Loucy (cell line): ENCODE results near the gene CEP164.

Source experiments
- EZH2phosphoT487 ChIP-seq: fragments of 200-600 bp; IDR thresholded peaks from 2 replicates; pipeline ENCODE4 v1.6.1; 2018; ENCODE audit warnings: antibody characterized with exemption, mild to moderate bottlenecking, moderate library complexity, borderline replicate concordance
- TF ChIP-seq, protein P1 (sequence below): fragments of 200-600 bp; sonication (generic); conservative IDR thresholded peaks from 2 replicates; pipeline ENCODE4 v1.5.1; 2014; ENCODE audit warnings: mild to moderate bottlenecking, antibody characterized with exemption, low read length

DNA sequence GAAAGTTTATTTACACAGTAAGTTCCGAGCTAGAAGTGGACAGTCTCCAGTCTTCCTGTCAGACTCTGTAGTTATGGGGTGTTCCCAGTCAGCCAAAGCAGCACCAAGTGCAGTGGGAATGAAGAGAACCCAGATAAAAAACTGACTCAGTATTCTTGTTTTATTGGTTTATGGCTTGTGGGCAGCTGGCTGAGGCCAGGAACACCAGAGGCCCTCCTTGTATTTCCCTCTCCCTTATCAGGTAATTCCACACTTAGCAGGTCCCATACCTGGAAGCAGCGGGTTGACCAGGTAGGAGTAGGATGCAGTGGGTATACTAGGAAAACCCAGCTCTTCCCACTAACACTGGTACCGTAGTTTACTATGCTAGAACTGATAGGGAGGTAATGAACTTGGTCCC lies 40.0 kb upstream of the CEP164 start:
- TF ChIP-seq, protein P1, sequence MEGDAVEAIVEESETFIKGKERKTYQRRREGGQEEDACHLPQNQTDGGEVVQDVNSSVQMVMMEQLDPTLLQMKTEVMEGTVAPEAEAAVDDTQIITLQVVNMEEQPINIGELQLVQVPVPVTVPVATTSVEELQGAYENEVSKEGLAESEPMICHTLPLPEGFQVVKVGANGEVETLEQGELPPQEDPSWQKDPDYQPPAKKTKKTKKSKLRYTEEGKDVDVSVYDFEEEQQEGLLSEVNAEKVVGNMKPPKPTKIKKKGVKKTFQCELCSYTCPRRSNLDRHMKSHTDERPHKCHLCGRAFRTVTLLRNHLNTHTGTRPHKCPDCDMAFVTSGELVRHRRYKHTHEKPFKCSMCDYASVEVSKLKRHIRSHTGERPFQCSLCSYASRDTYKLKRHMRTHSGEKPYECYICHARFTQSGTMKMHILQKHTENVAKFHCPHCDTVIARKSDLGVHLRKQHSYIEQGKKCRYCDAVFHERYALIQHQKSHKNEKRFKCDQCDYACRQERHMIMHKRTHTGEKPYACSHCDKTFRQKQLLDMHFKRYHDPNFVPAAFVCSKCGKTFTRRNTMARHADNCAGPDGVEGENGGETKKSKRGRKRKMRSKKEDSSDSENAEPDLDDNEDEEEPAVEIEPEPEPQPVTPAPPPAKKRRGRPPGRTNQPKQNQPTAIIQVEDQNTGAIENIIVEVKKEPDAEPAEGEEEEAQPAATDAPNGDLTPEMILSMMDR: no peak
- no peak for TF ChIP-seq EZH2phosphoT487
